ENCODE data around the gene MEF2C. TPM values are rescaled to one million over a fixed set of nuclear protein-coding genes. Genes with fewer than 3 reads are reported as not detected.

The MEF2C gene
- total and polyA plus RNA-seq, 2 experiments from 2014 or later = 3.2 to 3.4 TPM

GRCh38 chr5:88820581-88820980 lies 62.4 kb downstream of the MEF2C start:
- Histone ChIP-seq H2AFZ (no peak overlapping the region), H3K36me3 (ENCODE audit: low read depth) (no peaks in the 10 kb centered on the region), H3K4me2 (ENCODE audit: unreplicated experiment) (no peak overlapping the region), H3K79me2 (ENCODE audit: insufficient read depth) (no peaks in the 10 kb centered on the region), H3K27ac (no peak overlapping the region), H3K9ac (no peak overlapping the region), H3K4me1 (ENCODE audit: insufficient read depth) (peaks cover 14% of the 10 kb centered on the region), H4K20me1 (ENCODE audit: insufficient read depth) (no peaks in the 10 kb centered on the region), H3K27me3 (replicated peaks; ENCODE audit: insufficient read depth) (no peaks in the 10 kb centered on the region), H3K9me2 (ENCODE audit: insufficient read depth) (no peaks in the 10 kb centered on the region), H3F3A (ENCODE audit: insufficient read depth) (peaks cover under 1% of the 10 kb centered on the region), H3K4me3 (no peak overlapping the region), H3K9me3 (ENCODE audit: low read depth) (no peaks in the 10 kb centered on the region)
- 94 to 96% methylated on average over 2 of the region's 2 CpGs for WGBS, 2 experiments (ENCODE audit: low coverage in 1 of 2, low lambda C conversion rate in 2 of 2, missing lambda C conversion rate in 2 of 2)
- TF ChIP-seq EZH2 (IDR thresholded peaks at IDR 0.05; ENCODE audit: insufficient read depth, poor library complexity, severe bottlenecking) (no peak), EZH2phosphoT487 (IDR thresholded peaks at IDR 0.05; ENCODE audit: insufficient read depth, low read depth) (no peak)
- in situ Hi-C loops (cut with MboI) = no loop called here
- no peak for DNase-seq

- no peaks in the 10 kb centered on the region for H3K9me3 ChIP-seq (ENCODE audit: low read depth)
- no peaks in the 10 kb centered on the region for H3K79me2 ChIP-seq (ENCODE audit: insufficient read depth)
- in situ Hi-C loops (cut with MboI) = no loop called here
- H4K20me1 ChIP-seq (ENCODE audit: insufficient read depth) = no peaks in the 10 kb centered on the region
- H3F3A ChIP-seq (ENCODE audit: insufficient read depth) = no peaks in the 10 kb centered on the region
- H3K4me3 ChIP-seq = no peak overlapping the region
- TF ChIP-seq EZH2 (IDR thresholded peaks at IDR 0.05; ENCODE audit: insufficient read depth, poor library complexity, severe bottlenecking) (no peak), EZH2phosphoT487 (IDR thresholded peaks at IDR 0.05; ENCODE audit: insufficient read depth, low read depth) (no peak)
- H3K36me3 ChIP-seq (ENCODE audit: low read depth) = no peaks in the 10 kb centered on the region
- H3K9ac ChIP-seq = no peak overlapping the region
- no peaks in the 10 kb centered on the region for H3K9me2 ChIP-seq (ENCODE audit: insufficient read depth)
- no peaks in the 10 kb centered on the region for H3K27me3 ChIP-seq (replicated peaks; ENCODE audit: insufficient read depth)
- no peak overlapping the region for H3K27ac ChIP-seq
- no peak overlapping the region for H2AFZ ChIP-seq
- H3K4me1 ChIP-seq (ENCODE audit: insufficient read depth) = peaks cover 3% of the 10 kb centered on the region
- WGBS, 2 experiments (ENCODE audit: low coverage in 1 of 2, low lambda C conversion rate in 2 of 2, missing lambda C conversion rate in 2 of 2) = 94 to 97% methylated on average over 5 of the region's 5 CpGs
- H3K4me2 ChIP-seq (ENCODE audit: unreplicated experiment) = no peak overlapping the region
- DNase-seq = no peak
Measured at GRCh38 chr5:88819301-88819999, 63.5 kb downstream of the MEF2C start.

DNA sequence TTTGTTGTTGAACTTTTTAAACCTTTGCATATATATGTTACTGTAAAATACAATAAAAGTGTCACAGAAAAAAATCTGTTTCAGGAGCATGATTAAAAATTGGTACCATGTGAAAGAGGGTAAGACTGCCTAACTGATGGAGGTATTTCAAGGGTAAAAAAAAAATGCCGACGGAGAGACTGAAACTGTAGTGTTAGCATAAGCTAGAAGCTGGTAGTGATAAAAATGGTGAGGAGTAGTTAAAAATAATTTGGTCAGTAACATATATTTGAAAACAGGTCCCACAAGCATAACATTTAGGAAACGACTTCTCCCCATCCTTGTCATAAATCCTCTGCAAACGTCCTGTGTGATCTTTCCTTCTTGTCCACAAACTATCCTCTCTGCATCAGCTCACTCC lies 64.7 kb downstream of the MEF2C start:
- Histone ChIP-seq H3K4me3 (no peak overlapping the region), H3K9ac (no peak overlapping the region), H3K9me3 (ENCODE audit: low read depth) (no peaks in the 10 kb centered on the region), H3K79me2 (ENCODE audit: insufficient read depth) (no peaks in the 10 kb centered on the region), H3K27me3 (replicated peaks; ENCODE audit: insufficient read depth) (no peaks in the 10 kb centered on the region), H4K20me1 (ENCODE audit: insufficient read depth) (no peaks in the 10 kb centered on the region), H3F3A (ENCODE audit: insufficient read depth) (no peaks in the 10 kb centered on the region), H3K36me3 (ENCODE audit: low read depth) (no peaks in the 10 kb centered on the region), H3K4me1 (ENCODE audit: insufficient read depth) (no peaks in the 10 kb centered on the region), H3K27ac (no peak overlapping the region), H2AFZ (no peak overlapping the region), H3K9me2 (ENCODE audit: insufficient read depth) (no peaks in the 10 kb centered on the region), H3K4me2 (ENCODE audit: unreplicated experiment) (no peak overlapping the region)
- WGBS, 2 experiments (ENCODE audit: low coverage in 1 of 2, low lambda C conversion rate in 2 of 2, missing lambda C conversion rate in 2 of 2) = 75 to 78% methylated on average over 4 of the region's 4 CpGs
- TF ChIP-seq EZH2 (IDR thresholded peaks at IDR 0.05; ENCODE audit: insufficient read depth, poor library complexity, severe bottlenecking) (no peak), EZH2phosphoT487 (IDR thresholded peaks at IDR 0.05; ENCODE audit: insufficient read depth, low read depth) (no peak)
- in situ Hi-C loops (cut with MboI) = no loop called here
- no peak for DNase-seq

DNA sequence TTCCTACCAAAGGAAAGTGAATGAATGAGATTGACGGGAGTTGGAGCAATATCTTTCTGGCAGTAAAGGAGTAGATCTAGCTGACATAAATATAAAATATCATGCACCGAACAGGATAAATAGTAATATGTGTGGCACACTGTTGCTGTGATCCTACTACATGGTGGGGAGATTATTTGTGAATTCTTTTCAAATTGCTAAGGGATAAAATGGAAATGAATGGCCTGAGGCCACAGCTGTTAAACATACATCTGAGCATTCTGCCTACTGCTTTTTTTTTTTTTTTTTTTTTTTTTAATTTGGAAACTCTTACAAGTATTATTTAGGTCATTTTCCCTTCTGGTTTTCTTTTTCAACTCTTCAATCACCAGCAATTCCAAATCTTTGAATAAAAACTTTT lies 66.8 kb downstream of the MEF2C start:
- no peaks in the 10 kb centered on the region for H3K4me1 ChIP-seq (ENCODE audit: insufficient read depth)
- H3K27ac ChIP-seq = no peak overlapping the region
- H3K4me3 ChIP-seq = no peak overlapping the region
- H3K36me3 ChIP-seq (ENCODE audit: low read depth) = no peaks in the 10 kb centered on the region
- no peaks in the 10 kb centered on the region for H3K79me2 ChIP-seq (ENCODE audit: insufficient read depth)
- no peak overlapping the region for H3K4me2 ChIP-seq (ENCODE audit: unreplicated experiment)
- no peak overlapping the region for H2AFZ ChIP-seq
- 88 to 92% methylated on average over 2 of the region's 2 CpGs for WGBS, 2 experiments (ENCODE audit: low coverage in 1 of 2, low lambda C conversion rate in 2 of 2, missing lambda C conversion rate in 2 of 2)
- no peaks in the 10 kb centered on the region for H3K9me3 ChIP-seq (ENCODE audit: low read depth)
- no peak for DNase-seq
- TF ChIP-seq EZH2phosphoT487 (IDR thresholded peaks at IDR 0.05; ENCODE audit: insufficient read depth, low read depth) (no peak), EZH2 (IDR thresholded peaks at IDR 0.05; ENCODE audit: insufficient read depth, poor library complexity, severe bottlenecking) (no peak)
- H4K20me1 ChIP-seq (ENCODE audit: insufficient read depth) = no peaks in the 10 kb centered on the region
- no peaks in the 10 kb centered on the region for H3K27me3 ChIP-seq (replicated peaks; ENCODE audit: insufficient read depth)
- in situ Hi-C loops (cut with MboI) = no loop called here
- no peaks in the 10 kb centered on the region for H3F3A ChIP-seq (ENCODE audit: insufficient read depth)
- H3K9ac ChIP-seq = no peak overlapping the region
- no peaks in the 10 kb centered on the region for H3K9me2 ChIP-seq (ENCODE audit: insufficient read depth)

Measured in GM23248 (cell line).